Measurements from ENCODE around the gene DENND10.
"Not testable (repeated sequence)": the region's sequence is repeated elsewhere in the genome, so short reads cannot be mapped to it uniquely, and the experiment has no call there.

DENND10 gene

GRCh38 chr10:119176166-119176565 is 72.3 kb downstream of the DENND10 start:
- DNase-seq: no peak

GRCh38 chr10:119177708-119178371 is 73.9 kb downstream of the DENND10 start:
- DNase-seq: no peak

- peak; percentile 91 for DNase-seq
Observed at GRCh38 chr10:119178372-119179119, 74.6 kb downstream of the DENND10 start, which contains the start of gene PRDX3. Gene PRDX3 (minus strand): TSS chr10:119178812. CDS start chr10:119178790, 22 bp downstream.

- DNase-seq: not testable (repeated sequence)
Observed at GRCh38 chr10:119180850-119181400, 77.0 kb downstream of the DENND10 start.

- no peak for DNase-seq
Observed at GRCh38 chr10:119183664-119184412, 79.9 kb downstream of the DENND10 start.

All from CD4-positive, alpha-beta T cell treated with Interleukin-21 for 1 hour (primary cell).